Fibroblast of skin of abdomen (primary cell): ENCODE data around the gene ANXA3. TPM values are rescaled to one million over a fixed set of nuclear protein-coding genes. Genes with fewer than 3 reads are reported as not detected.
"Not testable (repeated sequence)": the region's sequence is repeated elsewhere in the genome, so short reads cannot be mapped to it uniquely, and the experiment has no call there.

ENCODE experiments used
- DNase-seq: peaks from one replicate; pipeline ENCODE4 v3.0.0-alpha.2; 2013
- polyA plus RNA-seq, 2 experiments: library from polyadenylated mRNA; unstranded; fragments of 120-200 nt; gene quantifications; one replicate each; pipeline ENCODE4 v1.2.1, GENCODE V29; 2013; ENCODE audit not compliant: insufficient read length in 2 of 2

ANXA3 gene
- polyA plus RNA-seq (2013, experiment 1 of 2; ENCODE audit: insufficient read length), result 7.3 TPM
- polyA plus RNA-seq (2013, experiment 2 of 2; ENCODE audit: insufficient read length), result 9.0 TPM

- DNase-seq, result no peak
Observed at GRCh38 chr4:78551420-78552351, at the start of gene ANXA3. ANXA3 (plus strand) TSS chr4:78551770; CDS start chr4:78554474, 2,704 bp downstream.

DNA sequence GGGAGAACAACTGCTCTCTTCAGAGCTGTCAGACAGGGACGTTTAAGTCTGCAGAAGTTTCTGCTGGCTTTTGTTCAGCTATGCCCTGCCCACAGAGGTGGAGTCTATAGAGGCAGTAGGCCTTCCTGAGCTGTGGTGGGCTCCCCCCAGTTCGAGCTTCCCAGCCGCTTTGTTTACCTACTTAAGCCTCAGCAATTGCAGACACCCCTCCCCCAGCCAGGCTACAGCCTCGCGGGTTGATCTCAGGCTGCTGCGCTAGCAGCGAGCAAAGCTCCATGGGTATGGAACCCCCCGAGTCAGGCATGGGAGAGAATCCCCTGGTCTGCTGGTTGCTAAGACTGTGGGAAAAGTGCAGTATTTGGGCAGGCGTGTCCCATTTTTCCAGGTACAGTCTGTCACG, 45.3 kb upstream of the ANXA3 start:
- not testable (repeated sequence) for DNase-seq

GRCh38 chr4:78509043-78509442, 42.5 kb upstream of the ANXA3 start:
- DNase-seq, result no peak

- DNase-seq, result no peak
Observed at GRCh38 chr4:78510108-78510507, 41.5 kb upstream of the ANXA3 start.

GRCh38 chr4:78510681-78511080, 40.9 kb upstream of the ANXA3 start:
- DNase-seq, result no peak

GRCh38 chr4:78512357-78512920, 39.1 kb upstream of the ANXA3 start:
- no peak for DNase-seq

- DNase-seq, result no peak
Observed at GRCh38 chr4:78513411-78513975, 38.1 kb upstream of the ANXA3 start.

GRCh38 chr4:78517050-78517652, 34.4 kb upstream of the ANXA3 start:
- peak; percentile 41 for DNase-seq

DNA sequence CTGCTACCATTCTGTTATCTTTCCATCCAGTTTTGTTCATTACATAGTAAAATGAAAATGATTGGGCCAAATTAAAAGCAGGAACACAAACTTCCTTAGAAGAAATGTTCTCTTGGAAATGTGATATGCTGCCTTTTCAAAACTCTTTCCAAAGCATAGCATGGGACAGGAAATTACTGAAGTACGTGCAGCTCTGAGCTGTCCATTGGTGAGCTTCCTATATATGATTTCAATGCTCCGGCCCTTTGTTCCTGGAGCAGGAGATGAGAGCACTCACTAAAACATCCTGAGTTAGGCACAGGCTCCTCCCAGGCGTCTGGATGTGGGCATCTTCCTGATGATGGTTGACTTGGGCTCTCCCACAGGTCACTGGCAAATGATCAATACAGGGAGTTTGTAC, 33.0 kb upstream of the ANXA3 start:
- no peak for DNase-seq

- no peak for DNase-seq
Observed at GRCh38 chr4:78519962-78520361, 31.6 kb upstream of the ANXA3 start.

DNA sequence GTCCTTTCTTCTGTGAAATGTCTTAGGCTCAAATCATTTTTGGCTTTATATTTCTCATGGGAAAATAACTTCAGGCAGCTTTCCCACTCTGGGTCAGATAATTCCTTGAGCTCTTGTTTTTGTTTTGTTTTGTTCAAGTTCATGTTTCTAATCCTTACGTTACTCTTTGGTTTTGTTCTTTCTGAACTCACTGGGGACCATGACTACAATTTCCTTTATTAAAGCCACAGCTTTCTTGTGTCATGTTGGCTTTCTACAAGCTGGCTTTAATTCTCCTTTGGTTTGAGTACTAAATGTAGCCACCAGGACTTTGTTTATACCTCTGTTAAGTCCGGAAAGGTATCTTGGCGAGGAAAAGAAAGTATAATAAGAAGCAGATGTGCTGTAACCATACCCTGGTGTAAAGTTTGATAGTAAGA, 30.8 kb upstream of the ANXA3 start:
- peak; percentile 36 for DNase-seq

- DNase-seq, result no peak
Observed at GRCh38 chr4:78524009-78524408, 27.6 kb upstream of the ANXA3 start.

DNA sequence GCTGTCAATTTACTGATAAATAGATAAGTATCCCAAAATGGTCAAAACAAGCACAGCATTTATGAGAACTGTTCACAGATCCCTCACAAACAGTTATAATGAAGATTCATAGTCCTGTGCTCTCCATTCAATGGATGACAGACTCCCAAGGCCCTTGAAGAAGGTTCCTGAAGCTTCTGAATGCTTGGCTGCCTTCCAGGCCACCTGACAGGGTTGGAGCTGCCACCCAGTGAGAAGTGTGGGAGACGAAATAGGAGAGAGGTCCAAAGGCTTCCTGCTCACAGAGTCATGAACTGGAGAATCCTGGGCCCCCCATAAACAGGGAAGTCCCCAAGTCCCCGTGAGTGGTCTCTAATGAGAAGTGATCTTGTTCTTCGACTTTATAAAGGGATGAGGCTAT, 26.0 kb upstream of the ANXA3 start:
- no peak for DNase-seq

GRCh38 chr4:78527103-78527502, 24.5 kb upstream of the ANXA3 start:
- DNase-seq, result no peak

- DNase-seq, result no peak
Observed at GRCh38 chr4:78527555-78527954, 24.0 kb upstream of the ANXA3 start.

DNA sequence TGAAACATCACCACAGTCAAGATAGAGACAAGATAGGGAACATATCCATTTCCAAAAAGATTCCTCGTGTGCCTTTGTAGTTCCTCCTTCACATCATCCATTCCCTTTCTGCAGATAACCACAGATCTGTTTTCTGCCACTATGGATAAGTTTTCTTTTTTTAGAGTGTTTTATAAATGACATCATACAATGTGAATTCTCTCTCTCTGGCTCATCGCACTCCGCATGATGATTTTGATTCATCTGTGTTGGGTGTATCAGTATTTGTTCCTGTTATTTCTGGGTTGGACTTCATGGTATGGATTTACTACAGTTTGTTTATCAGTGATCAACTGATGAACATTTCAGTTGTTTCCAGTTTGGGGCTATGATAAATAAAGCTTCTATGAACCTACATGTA, 23.2 kb upstream of the ANXA3 start:
- DNase-seq, result peak; percentile 57

GRCh38 chr4:78529569-78530209, 21.9 kb upstream of the ANXA3 start:
- DNase-seq, result peak; percentile 59

DNA sequence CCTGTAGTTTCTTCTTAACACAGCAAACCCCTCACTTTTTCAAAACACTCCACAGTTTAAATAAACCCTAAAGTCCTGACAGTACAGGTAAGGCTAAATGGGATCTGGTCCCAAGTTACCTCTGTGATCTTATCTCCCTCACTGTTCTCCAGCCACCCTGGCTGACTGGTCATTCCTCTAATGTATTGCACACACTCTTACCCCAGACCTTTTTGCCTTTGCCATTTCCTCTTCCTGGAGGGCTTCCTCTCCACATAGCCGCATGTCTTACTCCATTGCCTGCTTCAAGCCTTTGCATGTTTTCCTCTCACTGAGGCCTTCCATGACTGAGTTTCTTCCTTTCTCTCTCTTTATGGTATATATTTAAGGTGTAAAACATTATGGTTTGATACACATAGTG, 19.5 kb upstream of the ANXA3 start:
- no peak for DNase-seq

GRCh38 chr4:78533854-78534253, 17.7 kb upstream of the ANXA3 start:
- no peak for DNase-seq

DNA sequence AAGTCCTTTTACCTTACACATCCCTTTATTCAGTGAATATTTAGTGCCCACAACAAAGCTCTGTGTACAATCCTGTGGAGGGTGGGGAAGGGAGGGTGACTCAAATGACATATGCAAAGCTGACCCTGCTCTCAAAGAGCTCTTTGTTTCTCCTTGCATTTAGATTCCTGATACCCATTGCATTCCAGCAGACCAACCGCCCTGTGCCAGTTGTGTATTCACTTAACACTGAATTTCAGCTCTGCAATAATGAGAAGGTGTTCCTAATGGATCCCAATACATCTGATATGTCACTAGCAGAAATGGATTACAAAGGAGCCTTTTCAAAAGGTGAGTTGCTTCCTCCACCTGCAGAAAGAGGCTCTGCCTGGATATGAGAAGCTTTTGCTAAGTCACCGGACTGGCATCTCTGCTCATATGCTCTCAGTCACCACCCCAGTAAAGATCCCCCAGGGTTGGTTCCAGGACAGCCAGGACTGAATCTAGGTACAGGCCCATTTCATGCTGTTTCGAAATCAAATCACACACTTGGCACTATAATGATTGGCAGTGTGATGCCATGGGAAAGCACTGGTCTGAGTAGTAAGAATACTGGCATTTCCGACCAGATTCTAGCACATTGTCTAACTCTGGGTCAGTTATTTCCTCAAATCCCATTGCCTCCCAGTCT, 17.1 kb upstream of the ANXA3 start:
- no peak for DNase-seq

GRCh38 chr4:78542373-78542772, 9.2 kb upstream of the ANXA3 start:
- no peak for DNase-seq
